GM13977 (cell line): ENCODE measurements around the gene PTPN6.

ENCODE experiments used
- DNase-seq: peaks from one replicate; pipeline ENCODE4 v3.0.0; 2012; ENCODE audit warnings: low spot score
- in situ Hi-C: fragments of 300-500 bp; cut with MboI; formaldehyde crosslinking; loops from one replicate; pipeline ENCODE4 v1.12.0; 2022; ENCODE audit warnings: low sequenced_read_pairs, low pct_unique_long_range_greater_than_20kb, mixed read lengths, inconsistent platforms; ENCODE audit not compliant: unreplicated experiment
- TF ChIP-seq, protein P1 (sequence below): IDR thresholded peaks from 2 replicates; pipeline ENCODE4 v1.5.1; 2012; ENCODE audit warnings: mild to moderate bottlenecking, control low read depth; ENCODE audit not compliant: insufficient read depth; ENCODE audit errors: extremely low read depth, missing control alignments

PTPN6 gene

GRCh38 chr12:6952121-6952862, 1.1 kb downstream of the PTPN6 start:
- TF ChIP-seq, protein P1, sequence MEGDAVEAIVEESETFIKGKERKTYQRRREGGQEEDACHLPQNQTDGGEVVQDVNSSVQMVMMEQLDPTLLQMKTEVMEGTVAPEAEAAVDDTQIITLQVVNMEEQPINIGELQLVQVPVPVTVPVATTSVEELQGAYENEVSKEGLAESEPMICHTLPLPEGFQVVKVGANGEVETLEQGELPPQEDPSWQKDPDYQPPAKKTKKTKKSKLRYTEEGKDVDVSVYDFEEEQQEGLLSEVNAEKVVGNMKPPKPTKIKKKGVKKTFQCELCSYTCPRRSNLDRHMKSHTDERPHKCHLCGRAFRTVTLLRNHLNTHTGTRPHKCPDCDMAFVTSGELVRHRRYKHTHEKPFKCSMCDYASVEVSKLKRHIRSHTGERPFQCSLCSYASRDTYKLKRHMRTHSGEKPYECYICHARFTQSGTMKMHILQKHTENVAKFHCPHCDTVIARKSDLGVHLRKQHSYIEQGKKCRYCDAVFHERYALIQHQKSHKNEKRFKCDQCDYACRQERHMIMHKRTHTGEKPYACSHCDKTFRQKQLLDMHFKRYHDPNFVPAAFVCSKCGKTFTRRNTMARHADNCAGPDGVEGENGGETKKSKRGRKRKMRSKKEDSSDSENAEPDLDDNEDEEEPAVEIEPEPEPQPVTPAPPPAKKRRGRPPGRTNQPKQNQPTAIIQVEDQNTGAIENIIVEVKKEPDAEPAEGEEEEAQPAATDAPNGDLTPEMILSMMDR, result peak; percentile 7
- in situ Hi-C loops, result no loop called here
- DNase-seq, result no peak

- no peak for DNase-seq
- in situ Hi-C loops, result no loop called here
- TF ChIP-seq, protein P1, result no peak
Observed at GRCh38 chr12:6952863-6953441, 1.8 kb downstream of the PTPN6 start.

DNA sequence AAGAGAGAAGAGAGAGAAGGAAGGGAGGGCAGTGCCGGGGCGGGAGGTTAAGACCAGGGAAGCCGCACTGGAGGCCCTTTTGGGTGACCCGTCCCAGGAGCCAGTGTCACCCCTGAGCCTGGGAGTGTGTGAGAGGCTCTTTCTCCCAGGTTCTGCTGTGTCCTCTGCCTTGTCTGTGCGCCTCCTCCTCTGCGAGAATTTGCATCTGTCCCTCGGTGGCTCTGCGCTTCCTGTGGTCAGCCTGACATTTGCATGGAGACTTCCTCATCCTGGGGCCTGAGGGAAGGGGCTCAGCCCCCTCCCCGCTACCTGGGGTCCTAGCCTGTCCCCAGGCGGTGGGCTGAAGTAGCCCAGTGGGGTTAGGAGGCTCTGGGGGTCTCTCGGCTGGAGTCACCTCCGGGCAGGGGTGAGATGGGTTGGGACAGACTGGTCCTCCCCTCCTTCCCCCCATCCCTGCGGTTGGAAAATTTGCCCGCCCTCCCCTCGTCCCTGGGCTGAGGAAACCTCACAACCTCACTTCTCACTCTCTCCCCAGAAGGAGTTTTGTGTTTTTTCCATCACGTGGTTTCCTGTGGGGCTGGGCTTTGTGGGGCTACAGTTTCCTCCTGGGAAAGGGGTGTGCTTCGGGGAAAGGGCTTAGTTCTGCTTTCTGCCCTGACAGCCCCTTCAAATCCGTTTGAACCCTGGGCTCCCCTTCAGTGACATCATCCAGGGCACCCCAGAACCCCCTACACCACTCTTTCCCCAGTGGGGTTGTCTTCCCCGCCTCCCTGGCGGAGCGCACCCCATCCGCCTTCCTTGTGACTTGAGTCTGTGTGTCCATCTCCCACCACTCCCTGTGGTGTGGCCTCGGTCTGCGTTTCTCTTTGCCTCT, 2.5 kb downstream of the PTPN6 start:
- in situ Hi-C loops, result no loop called here
- peak; percentile 78 for DNase-seq
- TF ChIP-seq, protein P1, result no peak

- TF ChIP-seq, protein P1, result no peak
- in situ Hi-C loops, result no loop called here
- DNase-seq, result no peak
Observed at GRCh38 chr12:6954316-6955107, 3.4 kb downstream of the PTPN6 start.

DNA sequence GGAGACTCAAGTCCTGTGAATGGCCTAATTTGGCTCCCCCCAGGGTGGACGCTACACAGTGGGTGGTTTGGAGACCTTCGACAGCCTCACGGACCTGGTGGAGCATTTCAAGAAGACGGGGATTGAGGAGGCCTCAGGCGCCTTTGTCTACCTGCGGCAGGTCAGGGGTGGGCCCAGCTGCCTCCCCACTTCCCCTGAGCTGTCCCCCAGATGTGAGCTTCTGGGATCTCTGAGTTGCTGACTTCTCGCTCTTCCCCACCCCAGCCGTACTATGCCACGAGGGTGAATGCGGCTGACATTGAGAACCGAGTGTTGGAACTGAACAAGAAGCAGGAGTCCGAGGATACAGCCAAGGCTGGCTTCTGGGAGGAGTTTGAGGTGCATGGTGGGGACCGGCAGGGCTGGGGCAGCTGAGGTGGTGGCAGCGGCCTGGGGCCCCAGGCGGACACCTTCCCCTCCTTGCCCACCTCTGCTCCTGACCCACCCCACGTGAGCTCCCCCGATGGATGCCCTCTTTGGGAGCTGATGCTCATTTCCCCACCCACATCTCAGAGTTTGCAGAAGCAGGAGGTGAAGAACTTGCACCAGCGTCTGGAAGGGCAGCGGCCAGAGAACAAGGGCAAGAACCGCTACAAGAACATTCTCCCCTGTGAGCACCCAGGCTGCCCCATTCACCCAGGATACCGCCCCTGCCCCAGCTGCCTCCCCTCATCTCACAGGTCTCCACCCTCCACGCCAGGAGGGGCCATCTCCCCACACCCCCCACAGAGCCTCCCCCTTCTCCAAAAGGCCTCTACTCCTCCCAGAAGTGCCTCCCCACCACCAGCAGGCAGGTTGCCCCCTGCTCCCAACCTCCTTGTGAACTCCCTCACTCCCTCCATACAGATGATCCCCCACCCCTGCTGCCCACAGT, 4.2 kb downstream of the PTPN6 start:
- TF ChIP-seq, protein P1, result no peak
- no peak for DNase-seq
- in situ Hi-C loops, result no loop called here
